Ishikawa (cell line): ENCODE measurements around the gene PLA2G4E.

Experiments used
- CEBPB ChIP-seq: IDR thresholded peaks from 2 replicates; pipeline ENCODE4 v1.6.1; 2012
- CREB1 ChIP-seq: IDR thresholded peaks from 2 replicates; pipeline ENCODE4 v1.6.1; 2012; ENCODE audit warnings: low read depth
- EGR1 ChIP-seq: IDR thresholded peaks from 2 replicates; pipeline ENCODE4 v1.6.1; 2012
- EP300 ChIP-seq: IDR thresholded peaks from 2 replicates; pipeline ENCODE4 v1.6.1; 2012; ENCODE audit warnings: borderline replicate concordance
- FOXM1 ChIP-seq: IDR thresholded peaks from 2 replicates; pipeline ENCODE4 v1.6.1; 2012; ENCODE audit warnings: low read depth, borderline replicate concordance
- NFIC ChIP-seq: IDR thresholded peaks from 2 replicates; pipeline ENCODE4 v1.6.1; 2012
- RAD21 ChIP-seq: IDR thresholded peaks from 2 replicates; pipeline ENCODE4 v1.6.1; 2012; ENCODE audit warnings: low read depth
- TAF1 ChIP-seq: IDR thresholded peaks from 2 replicates; pipeline ENCODE4 v1.6.1; 2012; ENCODE audit warnings: low read depth, mild to moderate bottlenecking
- TCF12 ChIP-seq: IDR thresholded peaks from 2 replicates; pipeline ENCODE4 v1.6.1; 2012; ENCODE audit warnings: low read depth
- TEAD4 ChIP-seq: IDR thresholded peaks from 2 replicates; pipeline ENCODE4 v1.6.1; 2012
- YY1 ChIP-seq: IDR thresholded peaks from 2 replicates; pipeline ENCODE4 v1.6.1; 2012; ENCODE audit warnings: low read depth
- ZBTB7A ChIP-seq: IDR thresholded peaks from 2 replicates; pipeline ENCODE4 v1.6.1; 2012; ENCODE audit warnings: low read depth
- TF ChIP-seq, protein P1 (sequence below): IDR thresholded peaks from 2 replicates; pipeline ENCODE4 v1.6.1; 2012
- TF ChIP-seq, protein P2 (sequence below): IDR thresholded peaks from 2 replicates; pipeline ENCODE4 v1.6.1; 2012
- TF ChIP-seq, protein P3 (sequence below): IDR thresholded peaks from 2 replicates; pipeline ENCODE4 v1.6.1; 2012; ENCODE audit warnings: low read depth, mild to moderate bottlenecking

PLA2G4E gene

DNA sequence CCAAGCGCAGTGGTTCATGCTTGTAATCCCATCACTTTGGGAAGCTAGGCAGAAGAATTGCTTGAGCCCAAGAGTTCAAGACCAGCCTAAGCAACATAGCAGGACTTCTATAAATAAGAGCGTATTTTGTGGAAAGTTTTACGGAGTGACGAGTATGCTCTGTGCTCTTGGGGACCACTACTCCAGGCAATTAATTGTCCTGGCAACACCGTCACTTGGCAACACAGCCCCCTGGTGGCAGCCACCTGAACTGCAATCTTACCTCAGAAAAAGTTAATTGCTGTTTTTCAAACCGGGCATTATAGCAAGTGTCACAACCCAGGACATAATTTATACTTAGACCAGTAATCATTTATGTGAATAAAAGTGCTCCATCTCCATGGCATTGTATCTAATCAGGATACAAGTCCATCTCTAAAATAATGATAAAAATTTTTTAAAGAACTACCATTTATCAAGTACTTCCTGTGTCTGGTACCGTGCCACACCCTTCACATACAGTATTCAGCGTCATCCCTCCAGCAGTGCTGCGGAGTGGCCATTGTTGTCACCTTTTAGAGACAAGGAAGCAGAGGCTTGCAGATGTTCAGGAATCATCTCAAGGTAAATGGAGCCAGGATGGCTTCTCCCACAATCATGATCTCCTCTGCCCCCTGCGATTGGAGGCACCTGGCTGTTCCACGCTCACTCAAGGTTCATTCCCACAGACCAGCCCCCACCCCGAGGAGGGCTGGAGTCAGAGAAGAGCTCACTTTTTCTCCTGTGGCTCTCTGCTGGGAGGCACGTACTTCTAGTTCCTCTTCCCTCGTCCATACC, 39.0 kb upstream of the PLA2G4E start:
- TF ChIP-seq EP300 (no peak), RAD21 (peak; percentile 82)

DNA sequence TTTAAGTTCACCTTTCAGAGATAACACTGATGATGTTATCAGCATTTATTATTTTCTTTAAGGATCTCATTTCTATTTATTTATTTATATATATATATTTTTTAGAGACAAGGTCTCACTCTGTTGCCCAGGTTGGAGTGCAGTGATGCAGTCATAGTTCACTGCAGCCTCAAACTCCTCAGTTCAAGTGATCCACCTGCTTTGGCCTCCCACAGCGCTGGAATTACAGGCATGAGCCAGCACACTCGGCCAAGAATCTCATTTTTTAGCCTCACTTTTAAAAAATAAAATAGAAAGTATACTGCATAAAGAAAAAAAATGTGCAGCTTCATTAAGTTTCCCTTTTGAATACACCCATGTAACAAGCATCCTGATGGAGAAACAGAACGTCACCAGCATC, 37.9 kb upstream of the PLA2G4E start:
- no peak for TF ChIP-seq FOXM1
- TF ChIP-seq, protein P1, sequence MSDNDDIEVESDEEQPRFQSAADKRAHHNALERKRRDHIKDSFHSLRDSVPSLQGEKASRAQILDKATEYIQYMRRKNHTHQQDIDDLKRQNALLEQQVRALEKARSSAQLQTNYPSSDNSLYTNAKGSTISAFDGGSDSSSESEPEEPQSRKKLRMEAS: no peak
- TF ChIP-seq TCF12: no peak

DNA sequence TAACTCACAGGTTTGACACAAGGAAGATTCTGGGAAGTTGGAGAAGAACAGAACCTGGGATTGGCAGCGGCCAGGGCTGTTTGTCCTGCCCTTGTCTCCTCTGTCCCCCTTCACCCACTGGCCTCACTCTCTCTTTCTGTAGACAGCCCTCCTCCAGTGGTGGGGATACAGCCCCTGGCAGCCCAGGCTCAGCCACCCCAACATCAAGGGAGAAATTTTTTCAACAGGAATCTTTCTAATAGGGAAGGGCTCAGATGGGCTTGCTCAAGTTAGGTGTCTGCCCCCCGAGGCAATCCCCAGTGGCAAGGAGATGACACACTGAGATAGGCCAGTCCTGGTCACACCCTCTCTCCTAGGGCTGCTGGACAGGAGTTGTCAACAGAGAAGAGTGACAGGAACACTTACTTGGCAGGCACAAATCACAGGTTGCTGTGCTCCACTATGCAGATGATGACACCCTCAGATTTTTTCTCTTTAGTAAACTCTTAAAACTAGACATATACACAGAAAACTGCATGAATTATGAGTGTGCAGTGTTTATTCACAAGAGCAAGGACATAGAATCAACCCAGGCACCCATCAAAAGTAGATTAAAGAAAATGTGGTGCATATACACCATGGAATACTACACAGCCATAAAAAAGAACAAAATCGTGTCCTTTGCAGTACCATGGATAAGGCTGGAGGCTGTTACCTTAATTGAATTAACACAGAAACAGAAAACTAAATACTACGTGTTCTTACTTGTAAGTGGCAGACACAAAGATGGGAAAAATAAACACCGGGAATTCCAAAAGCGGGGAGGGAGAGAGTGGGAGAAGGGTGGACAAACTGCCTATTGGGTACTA, 37.2 kb upstream of the PLA2G4E start:
- TF ChIP-seq EGR1 (no peak), ZBTB7A (no peak), TCF12 (no peak), NFIC (no peak)
- TF ChIP-seq, protein P1: no peak

DNA sequence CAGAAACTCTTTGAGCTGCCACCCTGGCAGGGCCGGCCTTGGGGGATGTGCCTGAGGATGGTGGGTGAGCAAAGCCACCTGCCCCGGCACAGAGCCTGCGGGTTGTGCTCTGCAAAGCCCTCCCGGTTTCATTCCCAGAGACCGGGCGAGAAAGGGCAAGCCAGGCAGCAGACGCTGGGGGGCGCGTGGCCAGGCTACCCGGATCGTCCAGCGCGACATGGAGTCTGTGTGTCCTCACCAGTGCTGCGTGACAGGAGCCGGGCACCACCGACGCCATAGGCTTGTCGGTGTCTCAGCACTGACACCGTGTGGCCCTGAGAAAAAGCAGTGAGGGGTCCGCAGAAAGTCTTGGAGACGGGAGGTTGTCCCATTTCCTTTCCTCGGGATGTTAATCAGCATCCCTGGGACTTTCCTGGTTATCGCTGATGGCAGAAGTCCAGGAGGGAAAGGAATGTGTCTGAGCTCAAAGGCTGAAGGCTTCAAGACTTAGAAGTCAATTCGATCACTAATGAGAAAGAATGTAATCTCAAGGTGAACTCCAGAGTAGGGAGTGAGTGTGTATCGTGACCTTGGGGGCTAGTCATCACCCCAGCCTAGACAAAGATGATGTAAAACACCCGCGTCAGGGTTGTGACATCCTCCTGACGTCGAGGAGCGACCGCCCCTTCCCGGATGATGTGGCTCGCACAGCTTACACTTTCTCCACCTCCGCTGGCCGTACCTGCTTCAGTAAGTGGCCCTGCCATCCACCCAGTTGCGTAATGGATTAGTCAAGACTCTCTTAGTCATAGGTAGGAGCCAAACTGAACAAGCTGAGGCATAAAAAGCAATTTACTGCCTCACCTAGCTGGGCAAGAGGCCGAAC, 36.3 kb upstream of the PLA2G4E start:
- peak; percentile 96 for TF ChIP-seq CEBPB
- TF ChIP-seq FOXM1: no peak
- no peak for TF ChIP-seq TCF12
- TF ChIP-seq NFIC: no peak
- 0 out of 2 replicates have a peak, but pooled peaks have one; percentile 17 for TF ChIP-seq YY1
- TF ChIP-seq, protein P2, sequence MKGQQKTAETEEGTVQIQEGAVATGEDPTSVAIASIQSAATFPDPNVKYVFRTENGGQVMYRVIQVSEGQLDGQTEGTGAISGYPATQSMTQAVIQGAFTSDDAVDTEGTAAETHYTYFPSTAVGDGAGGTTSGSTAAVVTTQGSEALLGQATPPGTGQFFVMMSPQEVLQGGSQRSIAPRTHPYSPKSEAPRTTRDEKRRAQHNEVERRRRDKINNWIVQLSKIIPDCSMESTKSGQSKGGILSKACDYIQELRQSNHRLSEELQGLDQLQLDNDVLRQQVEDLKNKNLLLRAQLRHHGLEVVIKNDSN: no peak
- no peak for TF ChIP-seq EP300
- TF ChIP-seq RAD21: peak; percentile 70
- TF ChIP-seq, protein P1: peak; percentile 8; the same call in 1 of the 2 replicates
- TF ChIP-seq, protein P3, sequence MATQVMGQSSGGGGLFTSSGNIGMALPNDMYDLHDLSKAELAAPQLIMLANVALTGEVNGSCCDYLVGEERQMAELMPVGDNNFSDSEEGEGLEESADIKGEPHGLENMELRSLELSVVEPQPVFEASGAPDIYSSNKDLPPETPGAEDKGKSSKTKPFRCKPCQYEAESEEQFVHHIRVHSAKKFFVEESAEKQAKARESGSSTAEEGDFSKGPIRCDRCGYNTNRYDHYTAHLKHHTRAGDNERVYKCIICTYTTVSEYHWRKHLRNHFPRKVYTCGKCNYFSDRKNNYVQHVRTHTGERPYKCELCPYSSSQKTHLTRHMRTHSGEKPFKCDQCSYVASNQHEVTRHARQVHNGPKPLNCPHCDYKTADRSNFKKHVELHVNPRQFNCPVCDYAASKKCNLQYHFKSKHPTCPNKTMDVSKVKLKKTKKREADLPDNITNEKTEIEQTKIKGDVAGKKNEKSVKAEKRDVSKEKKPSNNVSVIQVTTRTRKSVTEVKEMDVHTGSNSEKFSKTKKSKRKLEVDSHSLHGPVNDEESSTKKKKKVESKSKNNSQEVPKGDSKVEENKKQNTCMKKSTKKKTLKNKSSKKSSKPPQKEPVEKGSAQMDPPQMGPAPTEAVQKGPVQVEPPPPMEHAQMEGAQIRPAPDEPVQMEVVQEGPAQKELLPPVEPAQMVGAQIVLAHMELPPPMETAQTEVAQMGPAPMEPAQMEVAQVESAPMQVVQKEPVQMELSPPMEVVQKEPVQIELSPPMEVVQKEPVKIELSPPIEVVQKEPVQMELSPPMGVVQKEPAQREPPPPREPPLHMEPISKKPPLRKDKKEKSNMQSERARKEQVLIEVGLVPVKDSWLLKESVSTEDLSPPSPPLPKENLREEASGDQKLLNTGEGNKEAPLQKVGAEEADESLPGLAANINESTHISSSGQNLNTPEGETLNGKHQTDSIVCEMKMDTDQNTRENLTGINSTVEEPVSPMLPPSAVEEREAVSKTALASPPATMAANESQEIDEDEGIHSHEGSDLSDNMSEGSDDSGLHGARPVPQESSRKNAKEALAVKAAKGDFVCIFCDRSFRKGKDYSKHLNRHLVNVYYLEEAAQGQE: no peak
- peak; percentile 86 for TF ChIP-seq CREB1
- peak; percentile 2; the same call in 1 of the 2 replicates for TF ChIP-seq TEAD4
- TF ChIP-seq EGR1: no peak
- TF ChIP-seq TAF1: no peak
- TF ChIP-seq ZBTB7A: no peak

DNA sequence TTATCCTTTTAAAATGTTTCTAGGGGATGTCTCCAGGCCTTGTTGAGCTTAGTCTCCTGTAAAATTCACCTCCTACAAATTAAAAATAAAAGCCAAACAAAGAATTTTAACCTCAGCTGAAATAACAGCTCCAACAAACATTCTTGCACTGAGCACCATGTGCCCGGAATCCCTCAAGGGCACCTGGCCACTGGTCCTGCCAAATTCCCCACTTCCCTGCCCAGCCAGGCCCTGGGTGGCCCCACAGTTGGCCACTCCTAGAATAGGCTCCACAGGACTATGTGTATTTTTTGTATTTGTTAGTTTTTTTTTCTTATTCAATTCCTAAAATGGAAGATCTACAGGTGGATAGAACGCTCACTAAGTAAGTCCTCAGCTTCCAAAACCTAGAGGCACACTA, 33.1 kb upstream of the PLA2G4E start:
- TF ChIP-seq CREB1 (no peak), FOXM1 (no peak), TAF1 (no peak), ZBTB7A (no peak), EP300 (no peak), NFIC (no peak), CEBPB (no peak), YY1 (no peak), RAD21 (no peak), TCF12 (no peak), EGR1 (no peak)
- TF ChIP-seq, protein P2: no peak
- TF ChIP-seq, protein P1: no peak
- TF ChIP-seq, protein P3: no peak
